GM23248 (cell line): Measurements from ENCODE around the gene FBH1. TPM values are rescaled to one million over a fixed set of nuclear protein-coding genes. Genes with fewer than 3 reads are reported as not detected.

Source experiments
- DNase-seq: peaks from one replicate; pipeline ENCODE4 v3.0.0-alpha.2; 2015
- H2AFZ ChIP-seq: fragments of 200-600 bp; sonication (generic); 2 replicates; pipeline ENCODE4 v1.6.1; 2016; ENCODE audit warnings: antibody characterized with exemption
- H3F3A ChIP-seq: fragments of 200-600 bp; sonication (generic); 2 replicates; pipeline ENCODE4 v1.6.1; 2016; ENCODE audit warnings: mild to moderate bottlenecking, antibody characterized with exemption, mixed run types; ENCODE audit not compliant: insufficient read depth
- H3K27ac ChIP-seq: fragments of 200-600 bp; sonication (generic); 2 replicates; pipeline ENCODE4 v1.5.1; 2016; ENCODE audit warnings: mild to moderate bottlenecking
- H3K27me3 ChIP-seq: fragments of 200-600 bp; sonication (generic); replicated peaks from 2 replicates; pipeline ENCODE4 v1.6.1; 2016; ENCODE audit warnings: mild to moderate bottlenecking; ENCODE audit not compliant: insufficient read depth
- H3K36me3 ChIP-seq: fragments of 200-600 bp; sonication (generic); 2 replicates; pipeline ENCODE4 v1.6.1; 2016; ENCODE audit warnings: low read depth, mild to moderate bottlenecking
- H3K4me1 ChIP-seq: fragments of 200-600 bp; sonication (generic); 2 replicates; pipeline ENCODE4 v1.6.1; 2016; ENCODE audit warnings: mild to moderate bottlenecking; ENCODE audit not compliant: insufficient read depth
- H3K4me2 ChIP-seq: fragments of 200-600 bp; sonication (generic); one replicate; pipeline ENCODE4 v1.6.1; 2016; ENCODE audit warnings: mild to moderate bottlenecking; ENCODE audit not compliant: unreplicated experiment
- H3K4me3 ChIP-seq: fragments of 200-600 bp; sonication (generic); 2 replicates; pipeline ENCODE4 v1.5.1; 2016; ENCODE audit warnings: mild to moderate bottlenecking
- H3K79me2 ChIP-seq: fragments of 200-600 bp; sonication (generic); 2 replicates; pipeline ENCODE4 v1.6.1; 2016; ENCODE audit warnings: mild to moderate bottlenecking; ENCODE audit not compliant: insufficient read depth
- H3K9ac ChIP-seq: fragments of 200-600 bp; sonication (generic); 2 replicates; pipeline ENCODE4 v1.6.1; 2016; ENCODE audit warnings: mild to moderate bottlenecking
- H3K9me2 ChIP-seq: fragments of 200-600 bp; sonication (generic); 2 replicates; pipeline ENCODE4 v1.6.1; 2016; ENCODE audit warnings: mixed run types, mild to moderate bottlenecking, moderate library complexity; ENCODE audit not compliant: insufficient read depth
- H3K9me3 ChIP-seq: fragments of 200-600 bp; sonication (generic); one replicate; pipeline ENCODE4 v1.6.1; 2017; ENCODE audit warnings: low read depth
- H4K20me1 ChIP-seq: fragments of 200-600 bp; sonication (generic); 2 replicates; pipeline ENCODE4 v1.6.0; 2016; ENCODE audit not compliant: insufficient read depth
- EZH2 ChIP-seq: fragments of 200-600 bp; sonication (generic); IDR thresholded peaks from 2 replicates; pipeline ENCODE4 v1.6.1; 2018; ENCODE audit warnings: antibody characterized with exemption, mild to moderate bottlenecking; ENCODE audit not compliant: insufficient read depth, poor library complexity, severe bottlenecking
- EZH2phosphoT487 ChIP-seq: fragments of 200-600 bp; sonication (generic); IDR thresholded peaks from 2 replicates; pipeline ENCODE4 v1.6.1; 2018; ENCODE audit warnings: antibody characterized with exemption, moderate library complexity, mild to moderate bottlenecking, low read depth; ENCODE audit not compliant: insufficient read depth
- whole genome bisulfite sequencing, 2 experiments: methylation state at CpG; one replicate each; pipeline ENCODE4 v1.1.6; 2015 to 2017; ENCODE audit warnings: low lambda C conversion rate in 2 of 2, low coverage in 1 of 2; ENCODE audit errors: missing lambda C conversion rate in 2 of 2; 5-methylcytosine and 5-hydroxymethylcytosine counted together
- in situ Hi-C: fragments of 300-500 bp; cut with MboI; formaldehyde crosslinking; loops from 2 replicates; pipeline ENCODE4 v1.15.0; 2020
- polyA plus RNA-seq: library from polyadenylated mRNA; unstranded; fragments of >200 nt; fragmentation: Nextera tagmentation; extraction: Ambion mirVana; gene quantifications from 2 replicates; pipeline ENCODE4 v1.2.1, GENCODE V29; 2016
- total RNA-seq: library from RNA; depleted of rRNA; stranded (reverse); fragments of >200 nt; shearing (Covaris generic); gene quantifications from 2 replicates; pipeline ENCODE4 v1.2.3, GENCODE V29; 2014; rRNA removed

Gene FBH1
- total and polyA plus RNA-seq, 2 experiments from 2014 or later = 66.4 to 79.3 TPM

DNA sequence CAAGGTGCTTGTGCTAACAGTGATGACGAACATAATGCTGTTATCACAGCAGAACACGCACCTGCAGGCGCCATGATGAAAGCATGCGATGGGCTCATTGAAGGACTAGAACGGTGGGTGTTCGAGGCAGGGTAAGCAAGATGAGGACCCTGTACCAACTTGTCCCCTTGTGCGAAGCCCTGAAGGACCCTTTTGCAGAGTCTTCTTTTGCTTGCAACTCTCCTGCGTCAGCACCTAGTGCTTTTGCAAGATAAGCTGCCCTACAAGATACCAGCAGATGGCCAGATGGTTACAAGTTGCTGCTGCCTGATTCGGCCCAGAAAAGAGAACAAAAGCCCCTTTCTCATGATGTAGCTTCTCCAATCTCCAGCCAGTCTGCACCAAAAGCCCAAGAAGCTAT, 91.5 kb downstream of the FBH1 start:
- Histone ChIP-seq H3K27me3 (no peaks in the 10 kb centered on the region), H3K4me2 (no peak overlapping the region), H3F3A (0 out of 2 replicates have a peak, but pooled peaks cover 10% of the 10 kb centered on the region), H3K36me3 (no peaks in the 10 kb centered on the region), H3K4me1 (no peaks in the 10 kb centered on the region), H3K9me3 (no peaks in the 10 kb centered on the region), H3K9me2 (no peaks in the 10 kb centered on the region), H3K79me2 (no peaks in the 10 kb centered on the region), H4K20me1 (no peaks in the 10 kb centered on the region), H3K4me3 (no peak overlapping the region), H2AFZ (no peak overlapping the region), H3K27ac (no peak overlapping the region), H3K9ac (no peak overlapping the region)
- no peak for DNase-seq
- 76 to 78% methylated on average over 9 of the region's 9 CpGs for WGBS, 2 experiments
- TF ChIP-seq EZH2 (no peak), EZH2phosphoT487 (no peak)
- in situ Hi-C loops = no loop called here

DNA sequence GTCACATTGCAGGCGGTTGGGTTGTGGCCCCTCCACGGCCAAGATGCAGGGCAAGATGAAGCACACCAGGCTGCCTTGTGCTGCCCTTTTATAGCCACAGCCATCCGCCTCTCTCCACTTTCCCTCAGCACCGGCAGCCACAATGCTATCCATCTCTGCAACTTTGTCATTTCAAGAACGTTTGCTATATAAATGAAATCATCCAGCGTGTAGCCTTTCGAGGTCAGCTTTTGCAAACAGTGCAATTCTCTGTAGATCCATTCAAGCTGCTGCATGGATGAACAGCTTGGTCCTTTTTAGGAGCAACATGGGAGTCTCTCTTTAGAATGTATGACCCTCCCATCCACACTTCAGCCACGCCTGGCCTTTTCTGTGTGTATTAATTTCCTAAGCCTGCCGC, 93.7 kb downstream of the FBH1 start:
- Histone ChIP-seq H3K4me1 (no peaks in the 10 kb centered on the region), H3K4me2 (no peak overlapping the region), H3K9me3 (no peaks in the 10 kb centered on the region), H3K9ac (no peak overlapping the region), H3K36me3 (no peaks in the 10 kb centered on the region), H2AFZ (no peak overlapping the region), H3K4me3 (no peak overlapping the region), H3K27ac (no peak overlapping the region), H3F3A (0 out of 2 replicates have a peak, but pooled peaks cover 5% of the 10 kb centered on the region), H3K9me2 (no peaks in the 10 kb centered on the region), H3K79me2 (no peaks in the 10 kb centered on the region), H3K27me3 (no peaks in the 10 kb centered on the region), H4K20me1 (no peaks in the 10 kb centered on the region)
- in situ Hi-C loops = no loop called here
- no peak for DNase-seq
- 66 to 73% methylated on average over 9 of the region's 9 CpGs for WGBS, 2 experiments
- no peak for TF ChIP-seq EZH2
- no peak for TF ChIP-seq EZH2phosphoT487

DNA sequence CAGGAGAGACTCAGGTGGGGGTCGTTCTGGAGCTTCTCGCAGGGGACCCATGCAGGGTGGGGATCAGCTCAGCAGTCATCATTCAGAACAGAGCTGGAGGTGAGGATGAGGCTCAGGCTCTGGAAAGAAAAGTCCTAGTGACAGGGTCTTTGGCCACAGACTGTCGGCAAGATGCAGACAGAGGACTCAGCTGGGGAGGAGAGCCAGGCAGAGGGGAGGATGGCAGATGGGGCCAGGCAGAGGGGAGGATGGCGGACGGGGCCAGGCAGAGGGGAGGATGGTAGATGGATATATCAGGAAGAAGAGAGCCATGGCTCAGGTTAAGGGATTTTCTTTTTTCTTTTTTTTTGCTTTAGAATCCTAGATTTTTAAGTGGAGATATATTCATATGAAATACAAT, 95.0 kb downstream of the FBH1 start:
- H3K9me2 ChIP-seq = no peaks in the 10 kb centered on the region
- no peaks in the 10 kb centered on the region for H3K79me2 ChIP-seq
- H4K20me1 ChIP-seq = no peaks in the 10 kb centered on the region
- H2AFZ ChIP-seq = no peak overlapping the region
- no peaks in the 10 kb centered on the region for H3K27me3 ChIP-seq
- H3K9me3 ChIP-seq = no peaks in the 10 kb centered on the region
- H3K27ac ChIP-seq = no peak overlapping the region
- H3K36me3 ChIP-seq = no peaks in the 10 kb centered on the region
- H3F3A ChIP-seq = no peaks in the 10 kb centered on the region
- DNase-seq = no peak
- no peaks in the 10 kb centered on the region for H3K4me1 ChIP-seq
- no peak overlapping the region for H3K4me2 ChIP-seq
- no peak for TF ChIP-seq EZH2
- no peak for TF ChIP-seq EZH2phosphoT487
- WGBS, 2 experiments = 54 to 56% methylated on average over 5 of the region's 5 CpGs
- in situ Hi-C loops = no loop called here
- H3K4me3 ChIP-seq = no peak overlapping the region
- no peak overlapping the region for H3K9ac ChIP-seq

Other genes with a start within 250 kb of the FBH1 start
- 5.6 and 8.9 TPM in 2 replicates for gene ASB13, start 223.6 kb upstream of the FBH1 start, total RNA-seq
- gene ASB13, start 223.6 kb upstream of the FBH1 start, polyA plus RNA-seq = 7.5 and 8.9 TPM in 2 replicates
- 51.9 and 60.7 TPM in 2 replicates for gene TASOR2, start 205.4 kb upstream of the FBH1 start, total RNA-seq
- gene TASOR2, start 205.4 kb upstream of the FBH1 start, polyA plus RNA-seq = 16.8 and 19.9 TPM in 2 replicates
- 311 and 350 TPM in 2 replicates for gene GDI2, start 76.8 kb upstream of the FBH1 start, total RNA-seq
- gene GDI2, start 76.8 kb upstream of the FBH1 start, polyA plus RNA-seq = 195 and 206 TPM in 2 replicates
- gene ANKRD16, start 350 bp upstream of the FBH1 start, total RNA-seq = 5.4 and 5.9 TPM in 2 replicates
- gene ANKRD16, start 350 bp upstream of the FBH1 start, polyA plus RNA-seq = 2.7 and 3.1 TPM in 2 replicates
- gene IL15RA, start 87.3 kb downstream of the FBH1 start, total RNA-seq = 0.89 and 7.0 TPM in 2 replicates
- 4.0 and 4.9 TPM in 2 replicates for gene IL15RA, start 87.3 kb downstream of the FBH1 start, polyA plus RNA-seq
- gene IL2RA, start 172.1 kb downstream of the FBH1 start, total RNA-seq = not detected in 2 replicates
- gene IL2RA, start 172.1 kb downstream of the FBH1 start, polyA plus RNA-seq = not detected in 2 replicates
- gene RBM17, start 198.8 kb downstream of the FBH1 start, total RNA-seq = 24.1 and 35.7 TPM in 2 replicates
- gene RBM17, start 198.8 kb downstream of the FBH1 start, polyA plus RNA-seq = 84.2 and 99.9 TPM in 2 replicates